ENCODE results near the gene OSMR.
"Not testable (repeated sequence)": the region's sequence is repeated elsewhere in the genome, so short reads cannot be mapped to it uniquely, and the experiment has no call there.

The OSMR gene

GRCh38 chr5:38843665-38844064 lies 2.1 kb upstream of the OSMR start:
- Histone ChIP-seq H3K4me1 (peaks cover 7% of the 10 kb centered on the region), H3K9me3 (no peaks in the 10 kb centered on the region), H3K4me3 (no peak overlapping the region), H3K27me3 (ENCODE audit: low read depth) (no peaks in the 10 kb centered on the region), H3K36me3 (replicated peaks) (no peaks in the 10 kb centered on the region)
- DNase-seq (ENCODE audit: low spot score in 2 of 2): no peak
- in situ Hi-C loops (cut with MboI; ENCODE audit: low sequenced_read_pairs): no loop called here

- peak overlapping the region; percentile 47 for H3K4me3 ChIP-seq
- peak in 1 of 2 experiments; percentile 32 for DNase-seq (ENCODE audit: low spot score in 2 of 2)
These were observed 683 bp downstream of the OSMR start for GRCh38 chr5:38846379-38847011.

GRCh38 chr5:38847559-38848347 lies 1.9 kb downstream of the OSMR start:
- Histone ChIP-seq H3K4me3 (peak overlapping the region; percentile 47), H3K9me3 (0 out of 2 replicates have a peak, but pooled peaks cover 2% of the 10 kb centered on the region), H3K36me3 (replicated peaks) (no peaks in the 10 kb centered on the region), H3K4me1 (peaks cover 7% of the 10 kb centered on the region), H3K27me3 (ENCODE audit: low read depth) (no peaks in the 10 kb centered on the region)
- DNase-seq (ENCODE audit: low spot score in 2 of 2): peak; percentile 8 to 16
- in situ Hi-C loops (cut with MboI; ENCODE audit: low sequenced_read_pairs): no loop called here

More at GRCh38 chr5:38846379-38847011, 683 bp downstream of the OSMR start:
- in situ Hi-C loops (cut with MboI; ENCODE audit: low sequenced_read_pairs): no loop called here
- Histone ChIP-seq H3K27me3 (ENCODE audit: low read depth) (no peaks in the 10 kb centered on the region), H3K4me1 (peaks cover 7% of the 10 kb centered on the region), H3K36me3 (replicated peaks) (no peaks in the 10 kb centered on the region), H3K9me3 (0 out of 2 replicates have a peak, but pooled peaks cover 2% of the 10 kb centered on the region)

- Histone ChIP-seq H3K36me3 (replicated peaks) (no peaks in the 10 kb centered on the region), H3K27me3 (ENCODE audit: low read depth) (no peaks in the 10 kb centered on the region), H3K4me3 (no peak overlapping the region), H3K4me1 (peaks cover 7% of the 10 kb centered on the region), H3K9me3 (0 out of 2 replicates have a peak, but pooled peaks cover 2% of the 10 kb centered on the region)
- peak; percentile 23 to 43 for DNase-seq (ENCODE audit: low spot score in 2 of 2)
- in situ Hi-C loops (cut with MboI; ENCODE audit: low sequenced_read_pairs): no loop called here
These were observed 2.8 kb downstream of the OSMR start for GRCh38 chr5:38848637-38849036.

- H3K4me3 ChIP-seq; DNase-seq (ENCODE audit: low spot score in 2 of 2); H3K4me1 ChIP-seq; H3K9me3 ChIP-seq; H3K27me3 ChIP-seq (ENCODE audit: low read depth); H3K36me3 ChIP-seq (replicated peaks); in situ Hi-C loops (cut with MboI; ENCODE audit: low sequenced_read_pairs): not testable (repeated sequence)
These were observed 5.8 kb downstream of the OSMR start for GRCh38 chr5:38851640-38852039.

GRCh38 chr5:38853753-38854470 lies 8.1 kb downstream of the OSMR start:
- DNase-seq (ENCODE audit: low spot score in 2 of 2): no peak
- no peaks in the 10 kb centered on the region for H3K36me3 ChIP-seq (replicated peaks)
- in situ Hi-C loops (cut with MboI; ENCODE audit: low sequenced_read_pairs): no loop called here
- 0 out of 2 replicates have a peak, but pooled peaks cover 2% of the 10 kb centered on the region for H3K9me3 ChIP-seq
- H3K27me3 ChIP-seq (ENCODE audit: low read depth): no peaks in the 10 kb centered on the region
- H3K4me3 ChIP-seq: no peak overlapping the region
- no peaks in the 10 kb centered on the region for H3K4me1 ChIP-seq

GRCh38 chr5:38854907-38855306 lies 9.1 kb downstream of the OSMR start:
- no peak overlapping the region for H3K4me3 ChIP-seq
- no peak for DNase-seq (ENCODE audit: low spot score in 2 of 2)
- no peaks in the 10 kb centered on the region for H3K4me1 ChIP-seq
- 0 out of 2 replicates have a peak, but pooled peaks cover 2% of the 10 kb centered on the region for H3K9me3 ChIP-seq
- in situ Hi-C loops (cut with MboI; ENCODE audit: low sequenced_read_pairs): no loop called here
- H3K36me3 ChIP-seq (replicated peaks): no peaks in the 10 kb centered on the region
- no peaks in the 10 kb centered on the region for H3K27me3 ChIP-seq (ENCODE audit: low read depth)

- no peak for DNase-seq (ENCODE audit: low spot score in 2 of 2)
- Histone ChIP-seq H3K27me3 (ENCODE audit: low read depth) (no peaks in the 10 kb centered on the region), H3K4me3 (no peak overlapping the region), H3K9me3 (no peaks in the 10 kb centered on the region), H3K36me3 (replicated peaks) (no peaks in the 10 kb centered on the region), H3K4me1 (no peaks in the 10 kb centered on the region)
- in situ Hi-C loops (cut with MboI; ENCODE audit: low sequenced_read_pairs): no loop called here
These were observed 10.8 kb downstream of the OSMR start for GRCh38 chr5:38856660-38857059.

- no peaks in the 10 kb centered on the region for H3K9me3 ChIP-seq
- DNase-seq (ENCODE audit: low spot score in 2 of 2): no peak
- H3K4me3 ChIP-seq: no peak overlapping the region
- in situ Hi-C loops (cut with MboI; ENCODE audit: low sequenced_read_pairs): no loop called here
- H3K36me3 ChIP-seq (replicated peaks): no peaks in the 10 kb centered on the region
- no peaks in the 10 kb centered on the region for H3K27me3 ChIP-seq (ENCODE audit: low read depth)
- no peaks in the 10 kb centered on the region for H3K4me1 ChIP-seq
These were observed 13.0 kb downstream of the OSMR start for GRCh38 chr5:38858839-38859238.

- in situ Hi-C loops (cut with MboI; ENCODE audit: low sequenced_read_pairs); H3K27me3 ChIP-seq (ENCODE audit: low read depth); H3K4me1 ChIP-seq; H3K9me3 ChIP-seq; H3K4me3 ChIP-seq; DNase-seq (ENCODE audit: low spot score in 2 of 2); H3K36me3 ChIP-seq (replicated peaks): not testable (repeated sequence)
These were observed 16.4 kb downstream of the OSMR start for GRCh38 chr5:38861986-38862770.

- Histone ChIP-seq H3K36me3 (replicated peaks) (no peaks in the 10 kb centered on the region), H3K4me3 (no peak overlapping the region), H3K27me3 (ENCODE audit: low read depth) (no peaks in the 10 kb centered on the region), H3K4me1 (no peaks in the 10 kb centered on the region), H3K9me3 (no peaks in the 10 kb centered on the region)
- in situ Hi-C loops (cut with MboI; ENCODE audit: low sequenced_read_pairs): no loop called here
- no peak for DNase-seq (ENCODE audit: low spot score in 2 of 2)
These were observed 20.7 kb downstream of the OSMR start for GRCh38 chr5:38866362-38867031.

GRCh38 chr5:38867032-38867398 lies 21.2 kb downstream of the OSMR start:
- no peaks in the 10 kb centered on the region for H3K27me3 ChIP-seq (ENCODE audit: low read depth)
- H3K9me3 ChIP-seq: no peaks in the 10 kb centered on the region
- no peak for DNase-seq (ENCODE audit: low spot score in 2 of 2)
- H3K36me3 ChIP-seq (replicated peaks): no peaks in the 10 kb centered on the region
- in situ Hi-C loops (cut with MboI; ENCODE audit: low sequenced_read_pairs): no loop called here
- no peaks in the 10 kb centered on the region for H3K4me1 ChIP-seq
- no peak overlapping the region for H3K4me3 ChIP-seq

- in situ Hi-C loops (cut with MboI; ENCODE audit: low sequenced_read_pairs): no loop called here
- Histone ChIP-seq H3K9me3 (no peaks in the 10 kb centered on the region), H3K27me3 (ENCODE audit: low read depth) (no peaks in the 10 kb centered on the region), H3K4me1 (no peaks in the 10 kb centered on the region), H3K36me3 (replicated peaks) (no peaks in the 10 kb centered on the region), H3K4me3 (no peak overlapping the region)
- no peak for DNase-seq (ENCODE audit: low spot score in 2 of 2)
These were observed 21.6 kb downstream of the OSMR start for GRCh38 chr5:38867416-38867815.

Measured in HAP-1 (cell line).